ENCODE data around the gene CRK. TPM values are rescaled to one million over a fixed set of nuclear protein-coding genes. Genes with fewer than 3 reads are reported as not detected.
"Not testable (repeated sequence)": the region's sequence is repeated elsewhere in the genome, so short reads cannot be mapped to it uniquely, and the experiment has no call there.

CRK gene
- total RNA-seq, 2 donors from 2014 or later, result 74.6 to 80.9 TPM

DNA sequence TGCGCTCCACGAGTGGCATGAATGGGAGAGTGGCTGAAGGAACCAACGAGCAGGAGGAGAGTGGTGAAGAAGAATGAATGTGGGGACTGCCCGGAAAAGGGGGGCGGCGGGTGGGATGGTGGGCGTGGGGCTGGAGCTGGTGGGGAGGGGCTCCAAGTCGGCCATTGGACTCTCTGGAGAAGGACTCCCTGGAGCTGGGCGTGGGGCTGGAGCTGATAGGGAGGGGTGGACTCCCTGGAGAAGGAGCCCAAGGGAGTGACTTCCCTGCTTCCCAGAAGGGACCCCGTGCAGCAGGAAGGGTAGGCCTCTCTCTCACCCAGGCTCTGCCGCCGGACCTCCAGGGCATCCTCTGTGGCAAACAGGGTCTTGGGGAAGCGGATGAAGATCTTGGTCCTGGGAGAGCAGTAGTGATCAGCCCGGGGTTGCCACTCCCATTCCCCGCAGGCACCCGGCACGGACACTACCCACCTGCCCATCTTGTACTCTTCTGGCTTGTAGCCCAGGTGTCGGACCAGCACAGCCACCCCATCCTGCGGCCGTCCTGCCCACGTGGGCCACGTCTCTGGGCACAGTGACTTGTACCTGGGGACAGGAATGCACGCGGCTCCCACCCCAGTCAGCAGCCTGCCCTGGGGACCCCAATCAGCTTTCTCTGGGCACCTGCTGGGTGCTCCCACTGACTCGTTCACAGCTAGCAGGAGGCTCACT lies 14.9 kb upstream of the CRK start:
- DNase-seq, result no peak
- ATAC-seq, result no peak
- intact Hi-C loops (cut with DNase I, micrococcal nuclease), result no loop called here

DNA sequence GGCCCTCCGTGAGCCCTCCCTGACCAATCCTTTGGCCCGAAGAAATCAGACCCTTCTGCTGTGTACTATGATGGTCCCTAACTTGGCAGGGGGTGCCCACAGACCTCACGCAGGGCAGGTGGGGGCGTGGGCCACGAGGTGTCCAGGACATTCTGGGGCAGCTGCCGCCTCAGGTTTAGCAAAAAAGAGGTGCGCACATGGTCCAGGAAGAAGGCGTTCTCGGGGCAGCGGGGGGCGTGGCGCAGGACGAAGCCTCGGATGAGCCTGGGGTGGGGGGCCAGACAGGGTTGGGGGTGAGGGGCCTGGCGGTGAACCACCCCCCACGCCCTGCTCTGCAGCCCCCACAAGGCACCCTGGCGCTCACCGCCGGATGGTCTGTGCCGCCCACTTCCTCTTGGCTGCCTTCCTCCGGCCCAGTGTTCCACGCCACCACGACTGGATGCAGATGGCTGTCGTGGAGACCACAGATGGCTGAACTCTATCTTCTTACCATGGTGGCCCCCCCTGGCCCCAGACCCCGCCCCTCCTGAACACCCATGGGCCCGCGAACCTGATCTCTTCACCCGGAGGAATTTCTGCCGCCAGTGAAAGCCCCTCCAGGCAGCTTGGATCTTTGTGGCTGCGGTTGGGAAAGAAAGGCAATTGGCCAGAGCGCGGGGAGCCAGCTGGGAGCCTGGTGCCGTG lies 14.2 kb upstream of the CRK start:
- no peak for ATAC-seq
- no peak for DNase-seq
- intact Hi-C loops (cut with DNase I, micrococcal nuclease), result no loop called here

DNA sequence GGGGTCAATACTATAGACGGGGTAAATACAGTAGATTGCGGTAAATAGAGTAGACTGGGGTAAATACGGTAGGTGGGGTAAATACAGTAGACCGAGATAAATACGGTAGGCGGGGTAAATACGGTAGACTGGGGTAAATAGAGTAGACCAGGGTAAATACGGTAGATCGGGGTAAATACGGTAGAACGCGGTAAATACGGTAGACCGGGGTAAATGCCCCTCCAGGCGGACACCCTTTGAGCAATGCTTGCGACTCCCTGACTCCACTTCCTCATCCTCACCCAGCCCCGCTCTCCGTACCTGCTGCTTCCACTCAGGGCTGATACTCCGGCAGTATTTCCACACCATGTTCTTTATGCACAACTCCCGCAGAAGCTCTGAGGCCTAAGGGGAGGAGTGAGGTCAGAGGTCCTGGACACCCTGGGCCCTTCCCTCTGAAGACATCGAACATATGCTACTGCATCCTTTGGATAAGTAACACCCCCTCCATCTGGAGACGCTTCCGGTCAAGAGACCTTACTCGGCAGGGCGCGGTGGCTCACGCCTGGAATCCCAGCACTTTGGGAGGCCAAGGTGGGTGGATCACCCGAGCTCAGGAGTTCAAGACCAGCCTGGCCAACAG lies 13.3 kb upstream of the CRK start:
- DNase-seq (no peak), ATAC-seq (no peak)
- intact Hi-C loops (cut with DNase I, micrococcal nuclease), result no loop called here

DNA sequence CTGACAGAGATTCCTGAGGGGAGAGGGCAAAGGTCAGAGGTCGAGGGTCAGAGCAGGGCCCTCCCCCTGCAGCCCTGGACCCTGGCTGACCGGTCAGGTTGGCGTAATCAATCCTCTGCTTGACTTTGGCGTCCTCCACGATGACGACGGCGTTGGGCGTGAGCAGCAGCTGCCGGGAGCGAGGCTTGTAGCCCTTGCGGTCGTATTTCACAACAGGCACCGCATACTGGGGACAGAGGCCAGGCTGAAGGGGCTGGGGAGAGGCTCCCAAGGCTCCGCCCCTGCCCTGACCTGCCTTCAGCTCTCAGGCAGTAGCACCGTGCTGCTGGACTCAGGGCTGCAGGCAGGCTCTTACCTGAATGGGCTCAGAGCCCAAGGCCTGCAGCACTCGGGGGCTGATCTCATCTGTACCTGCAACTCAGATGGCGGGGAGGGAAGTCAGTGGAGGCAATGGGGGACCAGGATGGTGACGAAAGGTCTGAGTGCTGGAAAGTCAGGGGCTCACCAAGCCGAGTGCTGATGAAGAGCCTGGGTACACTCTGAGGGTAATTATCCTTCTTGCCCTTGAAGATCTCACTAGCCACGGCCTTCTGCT lies 12.0 kb upstream of the CRK start:
- intact Hi-C loops (cut with DNase I, micrococcal nuclease), result no loop called here
- DNase-seq, result peak in 1 of 2 donors; percentile 26
- ATAC-seq, result no peak

DNA sequence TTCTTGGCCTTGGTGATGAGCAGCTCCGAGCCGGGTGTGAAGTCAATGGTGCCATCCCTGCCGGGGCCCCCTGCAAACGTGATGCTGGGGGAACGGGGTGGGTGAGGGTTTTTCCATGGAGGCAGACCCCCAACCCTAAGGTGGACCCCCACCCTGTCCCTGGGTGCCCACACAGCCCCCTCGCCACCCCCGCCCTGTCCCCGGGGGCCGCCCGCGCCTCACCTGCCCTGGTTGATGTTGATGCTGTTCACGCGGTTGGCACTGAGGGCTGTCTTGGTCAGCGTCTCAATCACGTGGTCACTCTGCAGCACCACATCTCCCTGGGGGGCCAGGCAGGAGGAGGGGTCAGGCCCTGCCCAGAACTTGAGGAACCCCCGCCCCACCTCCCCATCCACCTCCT lies 11.2 kb upstream of the CRK start:
- DNase-seq (no peak), ATAC-seq (no peak)
- intact Hi-C loops (cut with DNase I, micrococcal nuclease), result no loop called here

DNA sequence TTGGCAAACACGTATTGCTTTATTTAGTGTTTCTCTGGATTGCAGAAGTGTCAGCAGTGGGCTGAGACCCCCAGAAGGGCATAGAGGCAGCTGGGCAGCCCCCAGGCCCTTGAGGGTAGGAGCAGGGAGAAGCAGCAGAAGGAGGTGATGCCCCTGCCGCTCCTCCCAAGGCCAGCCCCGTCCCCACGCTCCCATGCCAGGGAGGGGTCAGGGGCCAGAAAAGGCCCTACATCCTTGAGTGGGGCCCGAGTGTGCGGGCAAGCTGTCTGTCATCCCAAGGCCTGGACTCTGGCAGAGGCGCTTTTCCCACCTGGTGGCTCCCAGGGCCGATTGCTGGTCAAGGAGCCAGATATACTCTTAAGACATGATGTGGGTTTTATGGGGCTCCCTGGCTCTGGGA lies 8.2 kb upstream of the CRK start:
- no peak for ATAC-seq
- intact Hi-C loops (cut with DNase I, micrococcal nuclease), result no loop called here
- DNase-seq, result no peak

DNA sequence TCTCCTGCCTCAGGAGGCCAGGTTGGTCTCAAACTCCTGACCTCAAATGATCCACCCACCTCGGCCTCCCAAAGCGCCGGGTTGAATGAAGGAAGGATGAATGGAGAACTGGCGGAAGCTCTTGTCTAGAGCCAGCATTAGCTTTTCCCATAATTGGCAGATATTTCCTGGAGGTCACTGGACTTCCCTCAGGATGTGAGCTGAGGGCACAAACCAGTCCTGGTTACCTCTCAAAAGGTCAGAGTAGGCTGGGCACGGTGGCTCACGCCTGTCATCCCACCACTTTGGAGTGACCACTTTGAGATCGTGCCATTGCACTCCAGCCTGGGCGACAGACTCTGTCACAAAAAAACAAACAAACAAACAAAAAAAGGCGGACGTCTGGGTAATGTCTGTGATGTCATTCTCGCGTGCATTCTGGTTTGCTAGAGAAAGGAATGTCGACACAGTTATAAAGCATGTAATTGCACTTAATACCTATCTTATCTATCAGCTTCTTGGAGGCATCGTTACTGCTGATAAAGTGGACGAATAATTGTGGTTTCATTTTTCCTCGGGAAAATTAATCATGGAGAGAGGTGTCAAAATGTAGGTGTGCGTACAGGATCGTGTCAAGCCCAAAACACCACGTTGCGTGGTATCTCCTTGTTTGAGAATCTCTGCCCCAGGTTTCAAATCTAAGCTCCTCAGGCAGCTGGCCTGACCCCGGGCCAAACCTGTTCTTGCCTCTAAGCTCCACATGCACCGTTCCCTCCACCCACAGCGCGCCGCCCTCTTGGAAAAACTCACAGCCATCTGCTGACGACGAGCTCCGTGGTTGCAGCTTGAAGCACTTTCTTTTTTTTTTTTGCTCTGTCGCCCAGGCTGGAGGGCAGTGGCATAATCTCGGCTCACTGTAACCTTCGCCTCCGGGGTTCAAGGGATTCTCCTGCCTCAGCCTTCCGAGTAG lies 6.4 kb upstream of the CRK start:
- ATAC-seq (no peak), DNase-seq (no peak)
- intact Hi-C loops (cut with DNase I, micrococcal nuclease), result no loop called here

DNA sequence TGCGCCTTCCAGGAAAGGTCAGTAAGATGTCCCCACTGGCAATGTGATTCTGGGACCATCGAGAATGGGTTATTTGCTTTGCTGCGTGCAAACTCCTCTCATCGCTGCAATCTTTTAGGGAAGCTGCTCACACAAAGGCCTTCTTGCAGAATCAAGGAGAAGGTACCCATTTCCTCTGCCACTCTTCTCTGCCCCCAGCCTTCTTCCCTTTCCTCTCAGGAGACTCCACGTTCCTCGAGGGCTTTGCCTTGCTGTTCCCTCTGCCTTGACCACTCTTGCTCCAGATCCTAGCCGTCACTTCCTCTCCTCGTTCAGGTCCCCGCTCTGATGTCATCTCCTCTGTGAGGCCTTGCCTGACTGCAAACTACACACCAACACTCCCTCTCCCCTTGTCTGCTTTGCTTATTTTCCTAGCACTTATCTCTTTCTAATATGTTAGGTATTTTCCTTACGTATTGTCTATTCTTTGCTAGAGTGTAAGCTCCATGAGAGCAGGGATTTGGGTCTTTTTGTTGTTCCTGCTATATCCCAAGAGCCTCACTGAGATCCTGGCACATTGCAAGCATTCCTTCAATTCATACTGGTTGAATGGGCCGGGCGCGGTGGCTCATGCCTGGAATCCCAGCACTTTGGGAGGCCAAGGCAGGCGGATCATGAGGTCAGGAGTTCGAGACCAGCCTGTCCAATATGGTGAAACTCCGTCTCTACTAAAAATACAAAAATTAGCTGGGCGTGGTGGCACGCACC lies 5.3 kb upstream of the CRK start:
- intact Hi-C loops (cut with DNase I, micrococcal nuclease), result no loop called here
- ATAC-seq, result no peak
- no peak for DNase-seq

DNA sequence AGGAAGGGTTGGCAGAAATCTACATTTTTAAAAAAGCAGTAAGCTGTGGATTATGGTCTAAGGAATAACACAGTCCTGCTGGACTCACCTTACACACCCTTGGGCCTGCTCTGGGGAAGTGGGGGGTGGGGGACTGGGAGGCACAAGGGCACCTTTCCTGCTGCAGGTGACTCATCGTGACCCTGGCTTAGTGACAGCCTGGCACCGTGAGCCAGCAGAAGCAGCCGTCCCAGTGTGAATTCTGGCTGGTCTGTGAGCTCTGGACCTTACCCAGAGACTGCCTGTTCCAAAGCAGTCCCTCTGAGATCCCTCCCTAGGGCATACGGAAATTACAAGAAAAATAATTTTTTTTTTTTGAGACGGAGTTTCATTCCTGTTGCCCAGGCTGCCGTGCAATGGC lies 4.2 kb upstream of the CRK start:
- intact Hi-C loops (cut with DNase I, micrococcal nuclease), result no loop called here
- DNase-seq, result peak; percentile 64 to 86
- peak; percentile 40 for ATAC-seq

DNA sequence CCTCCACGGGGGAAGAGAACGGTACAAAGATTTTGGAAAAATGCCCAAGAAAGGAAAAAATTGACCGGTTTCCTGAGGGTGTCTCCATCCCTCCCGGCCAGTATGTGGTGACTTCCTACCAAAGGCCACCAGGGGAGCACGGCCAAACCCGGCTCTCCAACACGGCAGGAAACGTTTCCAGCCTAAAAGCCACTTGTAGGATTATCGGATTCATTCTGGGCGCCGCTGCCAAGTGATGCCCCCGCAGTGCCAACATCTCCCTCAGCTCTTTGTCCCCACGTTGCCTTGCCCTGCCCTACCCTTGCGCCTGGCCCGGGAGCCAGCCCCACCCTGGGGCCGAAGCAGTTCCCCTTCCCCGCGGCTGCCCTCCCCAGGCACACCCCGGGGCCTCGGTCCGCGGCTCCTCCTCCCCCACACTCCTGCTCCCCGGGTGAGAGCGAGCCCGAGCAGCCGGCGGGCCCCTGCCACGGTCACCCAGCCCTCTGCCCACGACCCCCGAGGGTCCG lies 688 bp downstream of the CRK start:
- ATAC-seq (peak; percentile 55), DNase-seq (peak; percentile 56 to 76)
- intact Hi-C loops (cut with DNase I, micrococcal nuclease), result loop anchor here in 1 of 2 donors (10.0 kb wide), 1 partner anchor 91 kb away; no protein-coding TSS in a partner anchor

DNA sequence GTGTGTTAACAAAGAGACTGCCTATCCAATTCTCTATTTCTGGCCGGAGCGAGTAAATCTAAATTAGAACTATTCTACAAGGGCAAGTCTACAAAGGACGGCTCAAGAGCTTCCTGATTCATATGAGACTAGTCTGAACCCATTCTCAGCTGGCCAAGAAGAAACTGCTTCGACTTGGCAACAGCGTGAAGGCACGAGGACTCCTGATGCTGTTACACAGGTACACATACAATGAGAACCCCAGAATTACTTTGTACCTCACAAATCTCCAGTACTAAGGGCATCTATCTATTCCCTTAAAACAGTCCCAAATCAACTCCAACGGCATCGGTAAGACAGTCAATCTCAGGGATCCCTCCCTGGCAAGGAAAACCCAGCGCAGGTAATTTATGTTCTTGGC lies 1.5 kb downstream of the CRK start:
- DNase-seq (no peak), ATAC-seq (no peak)
- intact Hi-C loops (cut with DNase I, micrococcal nuclease), result loop anchor here in 1 of 2 donors (10.0 kb wide), 1 partner anchor 90 kb away; no protein-coding TSS in a partner anchor

DNA sequence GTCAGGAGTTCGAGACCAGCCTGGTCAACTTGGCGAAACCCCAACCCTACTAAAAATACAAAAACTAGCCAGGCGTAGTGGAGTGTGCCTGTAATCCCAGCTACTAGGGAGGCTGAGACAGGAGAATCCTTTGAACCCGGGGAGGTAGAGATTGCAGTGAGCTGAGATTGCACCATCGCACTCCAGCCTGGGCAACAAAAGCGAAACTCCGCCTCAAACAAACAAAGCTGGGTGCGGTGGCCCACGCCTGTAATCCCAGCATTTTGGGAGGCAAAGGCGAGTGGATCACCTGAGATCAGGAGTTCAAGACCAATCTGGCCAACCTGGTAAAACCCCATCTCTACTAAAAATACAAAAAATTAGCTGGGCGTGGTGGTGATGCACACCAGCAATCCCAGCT lies 2.3 kb downstream of the CRK start:
- intact Hi-C loops (cut with DNase I, micrococcal nuclease), result loop anchor here in 1 of 2 donors (10.0 kb wide), 1 partner anchor 89 kb away; no protein-coding TSS in a partner anchor
- DNase-seq, result peak in 1 of 2 donors; percentile 37
- peak; percentile 5 for ATAC-seq

DNA sequence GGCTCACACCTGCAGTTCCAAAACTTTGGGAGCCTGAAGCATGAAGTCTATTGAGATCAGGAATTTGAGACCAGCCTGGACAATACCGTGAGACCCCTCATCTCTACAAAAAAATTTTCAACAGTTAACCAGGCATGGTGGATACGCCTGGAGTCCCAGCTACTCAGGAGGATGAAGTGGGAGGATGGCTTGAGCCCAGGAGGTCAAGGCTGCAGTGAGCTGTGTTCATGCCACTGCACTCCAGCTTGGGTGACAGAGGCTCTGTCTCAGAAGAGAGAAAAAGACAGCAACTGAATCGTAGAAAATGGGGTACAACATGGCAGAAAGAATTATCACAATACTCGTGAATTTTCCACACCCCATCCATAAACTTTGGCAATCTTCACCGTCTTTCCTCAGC lies 3.2 kb downstream of the CRK start:
- intact Hi-C loops (cut with DNase I, micrococcal nuclease), result loop anchor here in 1 of 2 donors (10.0 kb wide), 1 partner anchor 88 kb away; no protein-coding TSS in a partner anchor
- DNase-seq (no peak), ATAC-seq (no peak)

DNA sequence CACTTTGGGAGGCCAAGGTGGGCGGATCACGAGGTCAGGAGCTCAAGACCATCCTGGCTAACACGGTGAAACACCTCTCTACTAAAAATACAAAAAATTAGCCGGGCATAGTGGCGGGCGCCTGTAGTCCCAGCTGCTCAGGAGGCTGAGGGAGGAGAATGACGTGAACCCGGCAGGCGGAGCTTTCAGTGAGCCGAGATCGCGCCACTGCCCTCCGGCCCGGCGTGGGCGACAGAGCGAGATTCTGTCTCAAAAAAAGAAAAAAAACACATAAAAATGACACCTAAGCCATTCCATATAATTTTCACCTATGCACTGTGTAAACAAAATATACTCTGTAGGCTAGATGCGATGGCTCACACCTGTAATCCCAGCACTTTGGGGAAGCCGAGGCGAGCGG lies 5.8 kb downstream of the CRK start:
- intact Hi-C loops (cut with DNase I, micrococcal nuclease), result loop anchor here in 1 of 2 donors (10.0 kb wide), 1 partner anchor 85 kb away; no protein-coding TSS in a partner anchor
- not testable (repeated sequence) for DNase-seq, ATAC-seq

DNA sequence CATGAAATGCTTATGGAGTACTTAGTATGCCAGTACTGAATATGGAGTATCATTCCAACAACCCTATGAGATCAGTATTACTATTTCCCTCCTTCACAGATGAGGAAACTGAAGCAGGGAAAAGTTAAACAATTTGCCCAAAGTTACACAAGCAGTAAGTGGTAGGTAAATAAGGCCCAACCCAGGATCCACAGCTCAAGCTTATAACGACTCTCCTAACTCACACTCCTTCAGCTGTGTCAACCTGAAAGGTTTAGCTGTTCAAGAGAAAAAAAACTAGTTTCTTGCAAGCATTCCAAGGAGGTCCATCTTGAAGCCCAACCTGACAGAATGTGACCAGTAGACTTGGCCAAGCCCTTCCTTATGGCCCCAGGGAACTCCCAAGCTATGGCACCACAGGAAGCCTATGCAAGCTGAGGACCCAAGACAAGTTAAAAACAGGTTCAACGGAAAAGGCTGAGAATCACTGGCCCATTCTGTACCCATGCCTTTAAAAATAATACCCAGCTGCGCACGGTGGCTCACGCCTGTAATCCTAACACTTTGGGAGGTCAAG lies 6.5 kb downstream of the CRK start:
- ATAC-seq (peak; percentile 70), DNase-seq (no peak)
- intact Hi-C loops (cut with DNase I, micrococcal nuclease), result no loop called here

DNA sequence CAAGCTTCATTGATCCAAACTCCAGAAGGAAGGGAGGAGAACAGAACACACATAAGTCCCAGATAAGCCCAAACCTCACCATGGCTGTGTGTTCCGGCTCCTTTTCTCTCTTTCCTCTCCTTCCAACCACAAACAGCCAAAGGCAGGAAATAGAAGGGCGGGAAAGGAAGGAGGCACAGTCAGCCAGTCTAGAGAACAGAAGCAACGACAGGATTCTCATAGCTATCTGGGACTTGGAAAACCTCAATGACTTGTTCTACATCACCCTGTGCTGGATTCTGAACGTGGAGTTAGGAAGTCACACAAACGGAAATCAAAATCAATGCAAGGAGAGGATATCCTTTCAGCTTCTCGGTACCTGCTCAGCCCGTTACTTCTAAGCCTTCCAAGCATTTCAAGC lies 9.0 kb downstream of the CRK start:
- intact Hi-C loops (cut with DNase I, micrococcal nuclease), result no loop called here
- no peak for DNase-seq
- no peak for ATAC-seq

DNA sequence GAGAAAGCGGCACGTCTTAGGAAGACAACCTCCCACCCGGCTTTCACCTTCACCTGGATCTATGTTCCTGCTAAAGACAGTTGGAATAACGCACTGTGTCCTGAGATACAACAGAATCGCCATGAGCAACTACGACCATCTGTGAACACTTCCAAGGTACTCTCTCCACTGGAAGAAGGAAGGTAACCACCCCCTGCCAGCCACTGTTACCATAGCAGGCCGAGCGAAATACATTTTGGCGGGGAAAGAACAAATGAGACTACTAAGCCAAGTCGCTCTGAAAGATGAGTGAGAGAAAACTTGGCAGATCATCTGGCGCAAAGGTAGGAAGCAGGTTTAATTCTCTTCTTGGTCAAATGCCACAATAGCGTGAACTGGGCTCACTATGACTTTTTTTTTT lies 9.8 kb downstream of the CRK start:
- no peak for DNase-seq
- intact Hi-C loops (cut with DNase I, micrococcal nuclease), result no loop called here
- no peak for ATAC-seq

Data from left colon (tissue), 2 donors.